OCI-LY1 (cell line): Measurements from ENCODE around the gene BRCA1.
A peak's percentile ranks its signal among the peaks of the same experiment; 100 is the strongest.

Experiments used
- H2AFZ ChIP-seq: fragments of 200-600 bp; sonication (generic), shearing (Covaris generic); 2 replicates; pipeline ENCODE4 v1.6.0; 2014; ENCODE audit warnings: antibody characterized with exemption, mild to moderate bottlenecking, low read length
- H3F3A ChIP-seq: fragments of 200-600 bp; sonication (generic), shearing (Covaris generic); 2 replicates; pipeline ENCODE4 v1.6.0; 2014; ENCODE audit warnings: mild to moderate bottlenecking, antibody characterized with exemption, low read length, moderate library complexity; ENCODE audit not compliant: insufficient read depth
- H3K27ac ChIP-seq: fragments of 200-600 bp; sonication (generic); 2 replicates; pipeline ENCODE4 v1.5.1; 2014; ENCODE audit warnings: low read length, mixed run types, mild to moderate bottlenecking, low read depth; ENCODE audit not compliant: poor library complexity, severe bottlenecking
- H3K27me3 ChIP-seq: fragments of 200-600 bp; sonication (generic); 2 replicates; pipeline ENCODE4 v1.6.0; 2014; ENCODE audit warnings: antibody characterized with exemption, mild to moderate bottlenecking, low read length, moderate library complexity; ENCODE audit not compliant: insufficient read depth
- H3K36me3 ChIP-seq: fragments of 200-600 bp; sonication (generic); 2 replicates; pipeline ENCODE4 v1.6.1; 2014; ENCODE audit warnings: mild to moderate bottlenecking, antibody characterized with exemption, low read length, moderate library complexity, mixed read lengths; ENCODE audit not compliant: insufficient read depth
- H3K4me1 ChIP-seq: fragments of 200-600 bp; sonication (generic); 2 replicates; pipeline ENCODE4 v1.5.1; 2014; ENCODE audit warnings: mild to moderate bottlenecking, low read length, moderate library complexity; ENCODE audit not compliant: insufficient read depth, severe bottlenecking
- H3K4me2 ChIP-seq: fragments of 200-600 bp; sonication (generic), shearing (Covaris generic); 2 replicates; pipeline ENCODE4 v1.6.1; 2014; ENCODE audit warnings: low read length
- H3K4me3 ChIP-seq: fragments of 200-600 bp; sonication (generic); 2 replicates; pipeline ENCODE4 v1.5.1; 2014; ENCODE audit warnings: low read length, low read depth, mild to moderate bottlenecking, mixed read lengths; ENCODE audit not compliant: poor library complexity, severe bottlenecking
- H3K79me2 ChIP-seq: fragments of 200-600 bp; shearing (Covaris generic); 2 replicates; pipeline ENCODE4 v1.6.1; 2016; ENCODE audit warnings: mixed run types, low read length, mixed read lengths; ENCODE audit not compliant: insufficient read depth
- H3K9ac ChIP-seq: fragments of 200-600 bp; sonication (generic), shearing (Covaris generic); 2 replicates; pipeline ENCODE4 v1.6.1; 2014; ENCODE audit warnings: mild to moderate bottlenecking, low read length, mixed read lengths
- H3K9me2 ChIP-seq: fragments of 200-600 bp; sonication (generic), shearing (Covaris generic); 2 replicates; pipeline ENCODE4 v1.6.1; 2014; ENCODE audit warnings: low read depth, mild to moderate bottlenecking, low read length, mixed read lengths
- H3K9me3 ChIP-seq: fragments of 200-600 bp; shearing (Covaris generic); 2 replicates; pipeline ENCODE4 v1.6.1; 2014; ENCODE audit warnings: low read length, mixed read lengths
- H4K20me1 ChIP-seq: fragments of 200-600 bp; sonication (generic), shearing (Covaris generic); 2 replicates; pipeline ENCODE4 v1.6.0; 2016; ENCODE audit warnings: mild to moderate bottlenecking, low read length; ENCODE audit not compliant: insufficient read depth
- CTCF ChIP-seq: fragments of 200-600 bp; sonication (generic), shearing (Covaris generic); IDR thresholded peaks from 2 replicates; pipeline ENCODE4 v1.5.1; 2017; ENCODE audit warnings: mild to moderate bottlenecking, antibody characterized with exemption, low read length, moderate library complexity, mixed read lengths
- EZH2 ChIP-seq: fragments of 200-600 bp; sonication (generic), shearing (Covaris generic); IDR thresholded peaks from 2 replicates; pipeline ENCODE4 v1.8.0; 2017; ENCODE audit warnings: borderline replicate concordance, mixed run types, mild to moderate bottlenecking, antibody characterized with exemption, low read length, moderate library complexity, mixed read lengths

Gene BRCA1

GRCh38 chr17:43011728-43012472 lies 113.3 kb downstream of the BRCA1 start:
- no peak overlapping the region for H3K27ac ChIP-seq
- no peaks in the 10 kb centered on the region for H3F3A ChIP-seq
- TF ChIP-seq CTCF (no peak), EZH2 (no peak)
- H3K27me3 ChIP-seq, result no peaks in the 10 kb centered on the region
- H4K20me1 ChIP-seq, result no peaks in the 10 kb centered on the region
- no peak overlapping the region for H3K4me3 ChIP-seq
- no peaks in the 10 kb centered on the region for H3K79me2 ChIP-seq
- no peak overlapping the region for H2AFZ ChIP-seq
- H3K4me2 ChIP-seq, result no peak overlapping the region
- peaks cover 3% of the 10 kb centered on the region for H3K4me1 ChIP-seq
- H3K9ac ChIP-seq, result no peak overlapping the region
- H3K9me2 ChIP-seq, result no peaks in the 10 kb centered on the region
- peaks cover 7% of the 10 kb centered on the region; the same call in 1 of the 2 replicates for H3K36me3 ChIP-seq
- no peaks in the 10 kb centered on the region for H3K9me3 ChIP-seq

- Histone ChIP-seq H3K9me3 (no peaks in the 10 kb centered on the region), H3K9ac (no peak overlapping the region), H3K27me3 (no peaks in the 10 kb centered on the region), H3K9me2 (no peaks in the 10 kb centered on the region), H2AFZ (no peak overlapping the region), H4K20me1 (no peaks in the 10 kb centered on the region), H3K4me1 (peaks cover 5% of the 10 kb centered on the region), H3K4me2 (no peak overlapping the region), H3K36me3 (peaks cover 4% of the 10 kb centered on the region; the same call in 1 of the 2 replicates), H3K27ac (no peak overlapping the region), H3F3A (no peaks in the 10 kb centered on the region), H3K79me2 (no peaks in the 10 kb centered on the region), H3K4me3 (no peak overlapping the region)
- TF ChIP-seq EZH2 (no peak), CTCF (no peak)
Measured at GRCh38 chr17:43010667-43011308, 114.4 kb downstream of the BRCA1 start.

GRCh38 chr17:43006639-43007551 lies 118.3 kb downstream of the BRCA1 start, which contains the start of gene IFI35:
IFI35 (plus strand) TSS chr17:43006784; CDS start chr17:43006948, 164 bp downstream.
- no peaks in the 10 kb centered on the region for H3K9me2 ChIP-seq
- no peaks in the 10 kb centered on the region for H3K9me3 ChIP-seq
- peak within 1 kb of the TSS; percentile 70 for H3K4me2 ChIP-seq
- TF ChIP-seq CTCF (peak; percentile 53; the same call in 1 of the 2 replicates), EZH2 (no peak)
- H2AFZ ChIP-seq, result no peak within 1 kb of the TSS
- H3F3A ChIP-seq, result 0 out of 2 replicates have a peak, but pooled peaks cover 6% of the 10 kb centered on the region
- peak within 1 kb of the TSS; percentile 65 for H3K9ac ChIP-seq
- H3K27me3 ChIP-seq, result no peaks in the 10 kb centered on the region
- H4K20me1 ChIP-seq, result no peaks in the 10 kb centered on the region
- peak within 1 kb of the TSS; percentile 55 for H3K27ac ChIP-seq
- no peaks in the 10 kb centered on the region for H3K79me2 ChIP-seq
- H3K36me3 ChIP-seq, result peaks cover 31% of the 10 kb centered on the region
- H3K4me3 ChIP-seq, result peak within 1 kb of the TSS; percentile 59
- H3K4me1 ChIP-seq, result peaks cover 5% of the 10 kb centered on the region
